ENCODE data around the gene TUBGCP2.

The TUBGCP2 gene

DNA sequence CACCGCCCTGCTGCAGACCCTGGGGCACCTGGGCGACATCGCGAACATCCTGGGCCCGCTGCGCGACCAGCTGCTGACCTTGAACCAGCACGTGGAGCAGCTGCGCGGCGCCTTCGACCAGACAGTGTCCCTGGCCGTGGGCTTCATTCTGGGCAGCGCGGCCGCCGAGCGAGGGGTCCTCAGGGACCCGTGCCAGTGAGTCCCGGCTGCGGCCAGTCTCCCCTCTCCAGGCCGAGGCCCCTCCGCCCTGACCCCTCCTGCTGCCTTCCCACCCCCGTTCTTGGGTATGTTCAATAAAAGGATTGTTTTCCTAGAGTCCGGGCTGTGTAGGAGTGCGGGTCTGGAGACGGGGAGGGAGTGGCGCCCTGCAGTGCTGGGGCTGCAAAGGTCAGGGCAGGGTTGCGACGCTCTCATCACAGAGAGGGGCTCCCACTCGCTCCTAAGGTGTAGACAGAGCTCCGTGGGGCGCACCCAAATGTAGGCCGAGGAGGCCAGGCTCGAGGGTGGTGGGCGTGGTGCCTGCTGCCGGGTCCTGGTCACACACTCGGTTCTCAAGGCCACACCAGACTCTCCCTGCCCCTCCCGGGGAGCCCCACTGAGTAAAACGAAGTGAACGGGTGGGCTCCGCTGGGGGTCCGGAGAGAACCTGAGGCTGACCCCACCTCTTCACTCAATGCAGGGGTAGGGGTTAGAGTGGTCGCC is 77.3 kb downstream of the TUBGCP2 start:
- no peaks in the 10 kb centered on the region for H3K36me3 ChIP-seq
- H3K9me3 ChIP-seq: no peaks in the 10 kb centered on the region
- DNase-seq: no peak
- peaks cover 70% of the 10 kb centered on the region for H3K27me3 ChIP-seq
- H3K4me1 ChIP-seq: no peaks in the 10 kb centered on the region
- H3K4me3 ChIP-seq (ENCODE audit: low read depth, low read length): no peak overlapping the region
- TF ChIP-seq, protein P1, sequence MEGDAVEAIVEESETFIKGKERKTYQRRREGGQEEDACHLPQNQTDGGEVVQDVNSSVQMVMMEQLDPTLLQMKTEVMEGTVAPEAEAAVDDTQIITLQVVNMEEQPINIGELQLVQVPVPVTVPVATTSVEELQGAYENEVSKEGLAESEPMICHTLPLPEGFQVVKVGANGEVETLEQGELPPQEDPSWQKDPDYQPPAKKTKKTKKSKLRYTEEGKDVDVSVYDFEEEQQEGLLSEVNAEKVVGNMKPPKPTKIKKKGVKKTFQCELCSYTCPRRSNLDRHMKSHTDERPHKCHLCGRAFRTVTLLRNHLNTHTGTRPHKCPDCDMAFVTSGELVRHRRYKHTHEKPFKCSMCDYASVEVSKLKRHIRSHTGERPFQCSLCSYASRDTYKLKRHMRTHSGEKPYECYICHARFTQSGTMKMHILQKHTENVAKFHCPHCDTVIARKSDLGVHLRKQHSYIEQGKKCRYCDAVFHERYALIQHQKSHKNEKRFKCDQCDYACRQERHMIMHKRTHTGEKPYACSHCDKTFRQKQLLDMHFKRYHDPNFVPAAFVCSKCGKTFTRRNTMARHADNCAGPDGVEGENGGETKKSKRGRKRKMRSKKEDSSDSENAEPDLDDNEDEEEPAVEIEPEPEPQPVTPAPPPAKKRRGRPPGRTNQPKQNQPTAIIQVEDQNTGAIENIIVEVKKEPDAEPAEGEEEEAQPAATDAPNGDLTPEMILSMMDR (IDR thresholded peaks at IDR 0.05; ENCODE audit: low read depth, low read length): no peak

DNA sequence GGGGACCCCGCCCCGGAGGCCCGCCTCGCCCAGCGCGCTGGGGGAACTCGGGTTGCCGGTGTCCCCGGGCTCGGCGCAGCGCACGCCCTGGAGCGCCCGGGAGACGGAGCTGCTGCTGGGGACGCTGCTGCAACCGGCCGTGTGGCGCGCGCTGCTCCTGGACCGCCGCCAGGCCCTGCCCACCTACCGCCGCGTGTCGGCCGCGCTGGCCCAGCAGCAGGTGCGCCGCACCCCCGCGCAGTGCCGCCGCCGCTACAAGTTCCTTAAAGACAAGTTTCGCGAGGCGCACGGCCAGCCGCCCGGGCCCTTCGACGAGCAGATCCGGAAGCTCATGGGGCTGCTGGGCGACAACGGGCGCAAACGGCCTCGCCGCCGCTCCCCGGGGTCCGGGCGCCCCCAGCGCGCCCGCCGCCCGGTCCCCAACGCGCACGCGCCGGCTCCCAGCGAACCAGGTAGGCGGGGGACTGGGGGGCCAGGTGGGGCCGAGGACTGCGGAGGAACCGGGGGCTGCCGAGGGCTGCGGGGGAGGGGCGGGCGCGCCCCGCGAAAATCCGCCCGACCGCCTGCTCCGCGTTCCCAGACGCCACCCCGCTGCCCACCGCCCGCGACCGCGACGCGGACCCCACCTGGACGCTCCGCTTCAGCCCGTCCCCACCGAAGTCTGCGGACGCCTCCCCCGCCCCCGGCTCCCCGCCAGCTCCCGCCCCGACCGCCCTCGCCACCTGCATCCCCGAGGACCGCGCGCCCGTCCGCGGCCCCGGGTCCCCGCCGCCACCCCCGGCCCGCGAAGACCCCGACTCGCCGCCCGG is 78.1 kb downstream of the TUBGCP2 start:
- H3K27me3 ChIP-seq: peaks cover 73% of the 10 kb centered on the region
- no peaks in the 10 kb centered on the region for H3K36me3 ChIP-seq
- TF ChIP-seq, protein P1 (IDR thresholded peaks at IDR 0.05; ENCODE audit: low read depth, low read length): no peak
- H3K4me3 ChIP-seq (ENCODE audit: low read depth, low read length): no peak overlapping the region
- H3K4me1 ChIP-seq: no peaks in the 10 kb centered on the region
- H3K9me3 ChIP-seq: no peaks in the 10 kb centered on the region
- DNase-seq: no peak

DNA sequence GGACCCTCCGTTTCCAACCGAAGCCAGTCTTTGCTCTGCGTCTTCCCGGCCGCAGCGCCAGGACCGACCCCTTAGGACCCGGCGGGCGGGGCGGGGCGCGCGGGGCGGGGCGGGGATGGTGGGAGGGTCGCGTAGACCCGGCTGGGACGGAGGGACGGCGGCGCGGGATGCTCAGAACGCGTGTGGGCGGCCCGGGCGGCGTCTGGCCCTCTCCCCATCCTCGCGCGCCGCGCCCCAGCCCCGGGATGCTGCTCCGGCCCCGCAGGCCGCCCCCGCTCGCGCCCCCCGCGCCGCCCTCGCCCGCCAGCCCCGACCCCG is 78.7 kb downstream of the TUBGCP2 start, which contains the start of gene UTF1:
Gene UTF1, plus strand, starts transcription at position 174 of the 318 bp plus-strand sequence. Its CDS starts 72 bp downstream, at position 246.
- DNase-seq: no peak
- Histone ChIP-seq H3K27me3 (peaks cover 73% of the 10 kb centered on the region), H3K9me3 (no peaks in the 10 kb centered on the region), H3K4me3 (ENCODE audit: low read depth, low read length) (no peak within 1 kb of the TSS), H3K4me1 (no peaks in the 10 kb centered on the region), H3K36me3 (no peaks in the 10 kb centered on the region)
- TF ChIP-seq, protein P1 (IDR thresholded peaks at IDR 0.05; ENCODE audit: low read depth, low read length): no peak

DNA sequence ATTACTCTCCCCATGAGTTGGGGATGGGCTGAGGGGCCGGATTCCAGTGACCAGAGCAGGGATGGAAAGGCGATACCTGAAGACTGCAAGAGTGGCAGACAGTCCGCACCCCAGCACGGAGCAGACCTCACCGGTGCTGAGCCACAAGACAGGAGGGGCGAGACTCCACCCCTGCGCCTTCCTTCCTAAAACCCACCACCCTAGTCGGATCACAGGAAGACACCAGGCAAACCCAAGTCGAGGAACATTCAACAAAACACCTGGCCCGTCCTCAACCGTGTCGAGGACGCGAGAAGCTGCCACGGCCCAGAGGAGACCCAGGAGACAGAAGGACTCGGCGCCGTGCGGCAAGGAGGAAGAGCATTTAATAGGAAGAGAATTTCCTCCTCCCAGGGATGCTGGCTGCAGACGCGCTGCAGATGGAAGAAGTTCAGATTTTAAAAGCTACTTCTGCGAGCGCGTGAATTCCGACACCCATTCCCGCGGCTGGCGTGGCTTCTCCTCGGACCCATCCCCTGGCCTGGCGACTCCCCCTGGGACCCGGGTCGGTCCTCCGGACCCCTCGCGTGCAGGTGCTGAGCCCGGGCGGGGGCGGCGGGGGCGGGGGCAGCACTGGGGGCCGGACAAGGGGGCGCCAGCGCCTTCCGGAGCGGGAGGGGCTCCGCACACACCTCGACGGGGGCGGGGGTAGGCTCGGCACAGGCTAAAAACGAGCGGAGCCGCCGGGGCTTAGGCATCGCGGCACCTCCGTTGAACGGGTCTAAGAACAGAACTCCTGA is 79.2 kb downstream of the TUBGCP2 start:
- Histone ChIP-seq H3K36me3 (no peaks in the 10 kb centered on the region), H3K4me3 (ENCODE audit: low read depth, low read length) (no peak overlapping the region), H3K4me1 (no peaks in the 10 kb centered on the region), H3K9me3 (no peaks in the 10 kb centered on the region), H3K27me3 (peaks cover 78% of the 10 kb centered on the region)
- DNase-seq: no peak
- TF ChIP-seq, protein P1 (IDR thresholded peaks at IDR 0.05; ENCODE audit: low read depth, low read length): no peak
